Upper lobe of left lung (tissue), 6 donors: ENCODE results near the gene PKIG. TPM values are rescaled to one million over a fixed set of nuclear protein-coding genes. Genes with fewer than 3 reads are reported as not detected.
"Not testable (repeated sequence)": the region's sequence is repeated elsewhere in the genome, so short reads cannot be mapped to it uniquely, and the experiment has no call there.

Source experiments
- ATAC-seq, 2 donors: fragments of 200-7000 bp; cut with Tn5 transposase; one replicate each; pipeline ENCODE4 v1.9.1; 2022; ENCODE audit warnings: mild to moderate bottlenecking in 2 of 2, moderate library complexity in 2 of 2; ENCODE audit not compliant: low FRiP score in 2 of 2
- DNase-seq, 2 donors: peaks; one replicate each; pipeline ENCODE4 v3.0.0-alpha.2; 2019 to 2020
- H3K27ac ChIP-seq, 4 donors: fragments of 200-600 bp; sonication (generic); one replicate each; pipeline ENCODE4 v1.5.1; 2016 to 2019
- H3K27me3 ChIP-seq, 4 donors: fragments of 200-600 bp; sonication (generic); one replicate each; pipeline ENCODE4 v1.5.1; 2017 to 2019
- H3K36me3 ChIP-seq, 4 donors: fragments of 200-600 bp; sonication (generic); one replicate each; pipeline ENCODE4 v1.5.1; 2016 to 2019
- H3K4me1 ChIP-seq, 4 donors: fragments of 200-600 bp; sonication (generic); one replicate each; pipeline ENCODE4 v1.5.1; 2018 to 2019
- H3K4me3 ChIP-seq, 4 donors: fragments of 200-600 bp; sonication (generic); one replicate each; pipeline ENCODE4 v1.5.1; 2017 to 2019; ENCODE audit warnings: mild to moderate bottlenecking in 2 of 4, moderate library complexity in 1 of 4
- H3K9me3 ChIP-seq, 4 donors: fragments of 200-600 bp; sonication (generic); one replicate each; pipeline ENCODE4 v1.5.1; 2018 to 2019
- EP300 ChIP-seq, 4 donors: sonication (generic); formaldehyde crosslinking; IDR thresholded peaks; one replicate each; pipeline ENCODE4 v1.5.1; 2017; ENCODE audit warnings: antibody characterized with exemption in 4 of 4, control low read depth in 2 of 4
- POLR2A ChIP-seq, 4 donors: fragments of 450-650 bp; IDR thresholded peaks; one replicate each; pipeline ENCODE4 v1.5.1; 2016 to 2017; ENCODE audit warnings: antibody characterized with exemption in 4 of 4, mild to moderate bottlenecking in 2 of 4
- POLR2AphosphoS5 ChIP-seq, 2 donors: sonication (generic); formaldehyde crosslinking; IDR thresholded peaks; one replicate each; pipeline ENCODE4 v1.5.1; 2017; ENCODE audit warnings: antibody characterized with exemption in 2 of 2
- WGBS, 2 donors: methylation state at CpG; one replicate each; pipeline ENCODE4 v1.1.5; 2017 to 2018; 5-methylcytosine and 5-hydroxymethylcytosine counted together
- total RNA-seq, 6 donors: library from RNA; depleted of rRNA in 4 of 6; stranded (reverse); fragments of >200 nt in 4 of 6; gene quantifications; one replicate each; pipeline versions ENCODE4 v1.1.0 to v1.2.1, GENCODE V29; 2016 to 2021
- TF ChIP-seq, protein P1 (sequence below), 6 experiments: fragments of 450-650 bp in 4 of 6; fragments of 200-600 bp in 2 of 6; sonication (generic) in 2 of 6; IDR thresholded peaks; one replicate each; pipeline ENCODE4 v1.5.1; 2016 to 2019; ENCODE audit warnings: antibody characterized with exemption in 6 of 6
- donor health status: DM: no; HTN: no; CAD: no; lungs with moderate emphysema.
- donor health status: DM: no; HTN: yes; CAD: no; lungs with severe emphysema.

Gene PKIG
- total RNA-seq, 6 donors from 2014 or later: 46.1 to 91.5 (median 67.8) TPM

DNA sequence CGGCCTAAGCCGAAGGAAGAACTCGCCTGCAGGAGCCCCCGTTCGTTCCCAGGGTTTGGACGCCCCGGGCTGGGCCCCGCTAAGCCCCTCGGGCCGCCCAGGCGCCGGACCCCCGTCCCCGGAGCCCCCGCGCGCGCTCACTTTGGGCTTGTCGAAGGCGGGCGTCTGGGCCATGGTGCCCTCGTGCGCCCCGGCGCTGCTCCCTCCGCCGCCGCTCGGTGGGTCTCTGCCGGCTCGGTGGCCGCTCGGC lies 69.0 kb downstream of the PKIG start:
- H3K4me1 ChIP-seq: peaks cover 14 to 40% (median 24%) of the 10 kb centered on the region in 4 donors
- no peak for DNase-seq

DNA sequence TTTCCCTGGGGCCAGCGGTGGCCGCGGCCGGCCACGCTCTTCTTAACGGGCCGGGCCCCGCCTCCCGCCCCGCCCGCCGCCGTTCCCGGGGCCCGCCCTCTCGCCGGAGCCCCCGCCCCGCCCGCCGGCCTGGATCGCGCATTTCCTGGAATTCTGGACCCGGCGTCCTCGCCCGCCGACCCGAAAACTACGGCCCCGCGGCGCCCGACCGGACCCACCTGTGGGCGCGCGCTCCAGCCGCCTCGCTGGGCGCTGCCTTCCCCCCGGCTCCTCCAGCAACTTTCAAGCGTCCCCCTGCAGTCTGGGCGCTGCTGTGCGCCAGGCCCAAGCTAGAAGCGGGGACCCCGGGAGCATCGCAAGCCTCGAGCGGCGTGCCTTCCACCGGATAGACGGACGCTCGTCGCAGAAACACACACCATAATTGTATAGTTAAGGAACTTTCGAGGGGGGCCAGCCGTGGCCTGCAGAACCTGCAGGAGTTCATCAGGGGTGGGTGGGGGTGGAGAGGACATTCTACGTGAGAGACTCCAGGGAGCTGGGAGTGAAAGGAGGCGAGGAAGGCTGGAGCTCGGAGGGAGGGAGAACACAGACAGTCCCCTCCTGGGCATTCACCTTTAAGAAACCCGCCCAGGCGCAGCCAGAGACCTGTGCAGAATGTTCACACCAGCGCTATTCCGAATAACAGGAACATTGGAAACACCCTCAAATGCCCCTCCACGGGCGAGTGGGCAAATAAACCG lies 69.5 kb downstream of the PKIG start, which contains the start of gene ADA:
TSS of gene ADA (minus strand) at position 16 of the 740 bp plus-strand sequence. CDS start 92 bp downstream, outside the sequence.
- TF ChIP-seq POLR2A (IDR thresholded peaks at IDR 0.05) (peak in 2 of 4 donors; percentile 36 to 72), POLR2AphosphoS5 (IDR thresholded peaks at IDR 0.05) (peak in 1 of 2 donors; percentile 29), EP300 (IDR thresholded peaks at IDR 0.05) (no peak)
- TF ChIP-seq, protein P1, sequence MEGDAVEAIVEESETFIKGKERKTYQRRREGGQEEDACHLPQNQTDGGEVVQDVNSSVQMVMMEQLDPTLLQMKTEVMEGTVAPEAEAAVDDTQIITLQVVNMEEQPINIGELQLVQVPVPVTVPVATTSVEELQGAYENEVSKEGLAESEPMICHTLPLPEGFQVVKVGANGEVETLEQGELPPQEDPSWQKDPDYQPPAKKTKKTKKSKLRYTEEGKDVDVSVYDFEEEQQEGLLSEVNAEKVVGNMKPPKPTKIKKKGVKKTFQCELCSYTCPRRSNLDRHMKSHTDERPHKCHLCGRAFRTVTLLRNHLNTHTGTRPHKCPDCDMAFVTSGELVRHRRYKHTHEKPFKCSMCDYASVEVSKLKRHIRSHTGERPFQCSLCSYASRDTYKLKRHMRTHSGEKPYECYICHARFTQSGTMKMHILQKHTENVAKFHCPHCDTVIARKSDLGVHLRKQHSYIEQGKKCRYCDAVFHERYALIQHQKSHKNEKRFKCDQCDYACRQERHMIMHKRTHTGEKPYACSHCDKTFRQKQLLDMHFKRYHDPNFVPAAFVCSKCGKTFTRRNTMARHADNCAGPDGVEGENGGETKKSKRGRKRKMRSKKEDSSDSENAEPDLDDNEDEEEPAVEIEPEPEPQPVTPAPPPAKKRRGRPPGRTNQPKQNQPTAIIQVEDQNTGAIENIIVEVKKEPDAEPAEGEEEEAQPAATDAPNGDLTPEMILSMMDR (IDR thresholded peaks at IDR 0.05): peak in 1 of 6 experiments; percentile 22
- peak; percentile 11 to 96 for ATAC-seq
- Histone ChIP-seq H3K4me1 (peaks cover 9 to 35% (median 19%) of the 10 kb centered on the region in 4 donors), H3K9me3 (no peaks in the 10 kb centered on the region), H3K27me3 (no peaks in the 10 kb centered on the region), H3K4me3 (peak within 1 kb of the TSS; percentile 69 to 91 (median 81)), H3K27ac (peak within 1 kb of the TSS; percentile 80 to 89 (median 88)), H3K36me3 (no peaks in the 10 kb centered on the region)
- 0% methylated on average over 11 to 59 of the region's 68 CpGs for WGBS, 2 donors
- DNase-seq: peak; percentile 69 to 95

More for the DNA sequence above, 69.0 kb downstream of the PKIG start:
- no peak for ATAC-seq
- Histone ChIP-seq H3K4me3 (peak overlapping the region; percentile 69 to 91 (median 81)), H3K27me3 (no peaks in the 10 kb centered on the region), H3K36me3 (no peaks in the 10 kb centered on the region), H3K9me3 (no peaks in the 10 kb centered on the region), H3K27ac (peak overlapping the region; percentile 80 to 89 (median 88))
- TF ChIP-seq EP300 (IDR thresholded peaks at IDR 0.05): no peak
- no peak for TF ChIP-seq POLR2AphosphoS5 (IDR thresholded peaks at IDR 0.05)
- TF ChIP-seq, protein P1 (IDR thresholded peaks at IDR 0.05): no peak
- no peak for TF ChIP-seq POLR2A (IDR thresholded peaks at IDR 0.05)
- WGBS, 2 donors: 0% methylated on average over 4 to 5 of the region's 33 CpGs

DNA sequence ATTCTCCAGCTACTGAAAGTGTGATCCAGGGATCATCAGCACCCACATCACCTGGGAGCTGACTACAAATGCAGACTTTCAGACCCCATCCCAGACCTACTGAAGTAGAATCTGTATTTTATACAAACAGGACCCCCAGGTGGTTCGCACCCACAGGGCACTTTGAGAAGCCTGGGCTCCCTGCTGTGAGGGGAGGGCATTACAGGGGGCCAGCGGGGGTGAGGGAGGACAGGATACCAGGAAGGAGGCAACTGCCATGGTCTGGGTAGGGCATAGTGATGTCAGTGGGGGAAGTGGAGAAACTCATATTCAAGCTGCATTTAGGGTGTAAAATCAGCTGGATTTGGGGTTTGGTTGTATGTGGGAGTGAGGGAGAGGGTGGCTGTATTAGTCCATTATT lies 71.2 kb downstream of the PKIG start:
- WGBS, 2 donors: 70 to 83% methylated on average over 2 of the region's 2 CpGs
- ATAC-seq: no peak
- H3K27me3 ChIP-seq: no peaks in the 10 kb centered on the region
- no peak overlapping the region for H3K27ac ChIP-seq
- H3K9me3 ChIP-seq: no peaks in the 10 kb centered on the region
- TF ChIP-seq POLR2A (IDR thresholded peaks at IDR 0.05) (no peak), EP300 (IDR thresholded peaks at IDR 0.05) (no peak), POLR2AphosphoS5 (IDR thresholded peaks at IDR 0.05) (no peak)
- TF ChIP-seq, protein P1 (IDR thresholded peaks at IDR 0.05): no peak
- DNase-seq: no peak
- no peak overlapping the region for H3K4me3 ChIP-seq
- H3K4me1 ChIP-seq: peaks cover 7 to 25% (median 12%) of the 10 kb centered on the region in 4 donors
- H3K36me3 ChIP-seq: no peaks in the 10 kb centered on the region

DNA sequence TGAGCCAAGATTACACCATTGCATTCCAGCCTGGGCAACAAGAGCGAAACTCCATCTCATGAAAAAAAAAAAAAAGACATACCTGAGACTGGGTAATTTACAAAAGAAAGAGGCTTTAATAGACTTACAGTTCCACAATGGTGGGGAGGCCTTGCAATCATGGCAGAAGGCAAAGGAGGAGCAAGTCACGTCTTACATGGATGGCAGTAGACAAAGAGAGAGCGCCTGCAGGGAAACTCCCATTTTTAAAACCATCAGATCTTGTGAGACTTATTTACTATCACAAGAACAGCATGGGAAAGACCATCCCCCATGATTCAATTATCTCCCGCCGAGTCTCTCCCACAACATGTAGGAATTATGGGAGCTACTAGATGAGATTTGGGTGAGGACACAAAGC lies 71.8 kb downstream of the PKIG start:
- DNase-seq, H3K27ac ChIP-seq, H3K9me3 ChIP-seq, H3K27me3 ChIP-seq, H3K36me3 ChIP-seq, ATAC-seq, H3K4me3 ChIP-seq: not testable (repeated sequence)
- peaks cover 7 to 21% (median 12%) of the 10 kb centered on the region in 4 donors for H3K4me1 ChIP-seq
- WGBS, 2 donors: 96 to 99% methylated on average over 5 of the region's 5 CpGs

DNA sequence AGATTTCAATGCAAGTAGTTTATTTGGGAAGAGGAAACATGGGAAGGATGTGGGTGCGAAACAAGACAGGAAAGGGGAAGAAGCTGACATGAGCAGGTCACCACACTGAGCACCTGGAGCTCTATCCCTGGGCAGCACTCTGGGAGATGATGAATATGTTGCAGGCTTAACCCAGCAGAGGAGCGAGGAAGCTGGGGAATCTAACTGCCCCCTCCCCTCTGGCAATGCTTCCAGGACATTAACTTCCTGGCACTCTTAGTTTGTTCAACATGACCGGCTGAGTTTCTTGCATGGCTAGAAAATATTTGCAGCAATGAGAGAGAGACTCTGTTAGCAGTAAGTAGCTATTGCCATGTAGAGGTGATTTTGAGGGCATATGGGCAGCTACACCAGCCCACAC lies 74.1 kb downstream of the PKIG start:
- no peak for DNase-seq

More for the DNA sequence above, 74.1 kb downstream of the PKIG start:
- no peaks in the 10 kb centered on the region for H3K9me3 ChIP-seq
- no peaks in the 10 kb centered on the region for H3K36me3 ChIP-seq
- TF ChIP-seq POLR2A (IDR thresholded peaks at IDR 0.05): no peak
- no peak for TF ChIP-seq EP300 (IDR thresholded peaks at IDR 0.05)
- TF ChIP-seq, protein P1 (IDR thresholded peaks at IDR 0.05): no peak
- no peak for TF ChIP-seq POLR2AphosphoS5 (IDR thresholded peaks at IDR 0.05)
- WGBS, 2 donors: 39 to 44% methylated on average over 3 of the region's 3 CpGs
- no peak overlapping the region for H3K27ac ChIP-seq
- H3K4me3 ChIP-seq: no peak overlapping the region
- H3K27me3 ChIP-seq: no peaks in the 10 kb centered on the region
- ATAC-seq: no peak
- H3K4me1 ChIP-seq: peaks cover 0 to 5% (median 2%) of the 10 kb centered on the region in 4 donors
